OCI-LY1 (cell line): ENCODE results near the gene CERK.
"Not testable (repeated sequence)": the region's sequence is repeated elsewhere in the genome, so short reads cannot be mapped to it uniquely, and the experiment has no call there.

ENCODE experiments used
- H2AFZ ChIP-seq: fragments of 200-600 bp; sonication (generic), shearing (Covaris generic); 2 replicates; pipeline ENCODE4 v1.6.0; 2014; ENCODE audit warnings: antibody characterized with exemption, mild to moderate bottlenecking, low read length
- H3F3A ChIP-seq: fragments of 200-600 bp; sonication (generic), shearing (Covaris generic); 2 replicates; pipeline ENCODE4 v1.6.0; 2014; ENCODE audit warnings: mild to moderate bottlenecking, antibody characterized with exemption, low read length, moderate library complexity; ENCODE audit not compliant: insufficient read depth
- H3K27ac ChIP-seq: fragments of 200-600 bp; sonication (generic); 2 replicates; pipeline ENCODE4 v1.5.1; 2014; ENCODE audit warnings: low read length, mixed run types, mild to moderate bottlenecking, low read depth; ENCODE audit not compliant: poor library complexity, severe bottlenecking
- H3K27me3 ChIP-seq: fragments of 200-600 bp; sonication (generic); 2 replicates; pipeline ENCODE4 v1.6.0; 2014; ENCODE audit warnings: antibody characterized with exemption, mild to moderate bottlenecking, low read length, moderate library complexity; ENCODE audit not compliant: insufficient read depth
- H3K36me3 ChIP-seq: fragments of 200-600 bp; sonication (generic); 2 replicates; pipeline ENCODE4 v1.6.1; 2014; ENCODE audit warnings: mild to moderate bottlenecking, antibody characterized with exemption, low read length, moderate library complexity, mixed read lengths; ENCODE audit not compliant: insufficient read depth
- H3K4me1 ChIP-seq: fragments of 200-600 bp; sonication (generic); 2 replicates; pipeline ENCODE4 v1.5.1; 2014; ENCODE audit warnings: mild to moderate bottlenecking, low read length, moderate library complexity; ENCODE audit not compliant: insufficient read depth, severe bottlenecking
- H3K4me2 ChIP-seq: fragments of 200-600 bp; sonication (generic), shearing (Covaris generic); 2 replicates; pipeline ENCODE4 v1.6.1; 2014; ENCODE audit warnings: low read length
- H3K4me3 ChIP-seq: fragments of 200-600 bp; sonication (generic); 2 replicates; pipeline ENCODE4 v1.5.1; 2014; ENCODE audit warnings: low read length, low read depth, mild to moderate bottlenecking, mixed read lengths; ENCODE audit not compliant: poor library complexity, severe bottlenecking
- H3K79me2 ChIP-seq: fragments of 200-600 bp; shearing (Covaris generic); 2 replicates; pipeline ENCODE4 v1.6.1; 2016; ENCODE audit warnings: mixed run types, low read length, mixed read lengths; ENCODE audit not compliant: insufficient read depth
- H3K9ac ChIP-seq: fragments of 200-600 bp; sonication (generic), shearing (Covaris generic); 2 replicates; pipeline ENCODE4 v1.6.1; 2014; ENCODE audit warnings: mild to moderate bottlenecking, low read length, mixed read lengths
- H3K9me2 ChIP-seq: fragments of 200-600 bp; sonication (generic), shearing (Covaris generic); 2 replicates; pipeline ENCODE4 v1.6.1; 2014; ENCODE audit warnings: low read depth, mild to moderate bottlenecking, low read length, mixed read lengths
- H3K9me3 ChIP-seq: fragments of 200-600 bp; shearing (Covaris generic); 2 replicates; pipeline ENCODE4 v1.6.1; 2014; ENCODE audit warnings: low read length, mixed read lengths
- H4K20me1 ChIP-seq: fragments of 200-600 bp; sonication (generic), shearing (Covaris generic); 2 replicates; pipeline ENCODE4 v1.6.0; 2016; ENCODE audit warnings: mild to moderate bottlenecking, low read length; ENCODE audit not compliant: insufficient read depth
- CTCF ChIP-seq: fragments of 200-600 bp; sonication (generic), shearing (Covaris generic); IDR thresholded peaks from 2 replicates; pipeline ENCODE4 v1.5.1; 2017; ENCODE audit warnings: mild to moderate bottlenecking, antibody characterized with exemption, low read length, moderate library complexity, mixed read lengths
- EZH2 ChIP-seq: fragments of 200-600 bp; sonication (generic), shearing (Covaris generic); IDR thresholded peaks from 2 replicates; pipeline ENCODE4 v1.8.0; 2017; ENCODE audit warnings: borderline replicate concordance, mixed run types, mild to moderate bottlenecking, antibody characterized with exemption, low read length, moderate library complexity, mixed read lengths

CERK gene

DNA sequence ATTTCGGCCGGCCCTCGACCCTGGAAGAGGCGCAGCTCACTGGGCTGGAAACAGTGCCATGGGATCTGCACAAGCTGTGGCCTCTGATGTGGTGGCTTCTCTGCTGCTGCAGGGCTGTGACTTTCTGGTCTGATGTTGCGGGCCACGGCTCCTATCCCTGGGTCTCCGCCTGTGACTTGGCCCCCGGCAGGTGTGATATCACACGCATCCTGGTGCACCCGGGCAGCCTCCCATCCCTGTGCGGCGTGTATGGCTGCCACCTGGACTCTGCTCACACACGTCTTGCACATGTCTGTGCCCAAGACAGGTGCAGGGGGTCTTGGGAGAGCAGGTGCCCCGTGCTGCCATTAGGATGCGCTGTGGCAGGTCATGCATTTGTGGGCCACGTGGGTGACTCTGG, 86.7 kb downstream of the CERK start:
- Histone ChIP-seq H3K9me2 (no peaks in the 10 kb centered on the region), H2AFZ (no peak overlapping the region), H3K9me3 (no peaks in the 10 kb centered on the region), H3K27me3 (no peaks in the 10 kb centered on the region), H4K20me1 (no peaks in the 10 kb centered on the region), H3F3A (no peaks in the 10 kb centered on the region), H3K4me3 (no peak overlapping the region), H3K4me1 (peaks cover 8% of the 10 kb centered on the region), H3K36me3 (no peaks in the 10 kb centered on the region), H3K4me2 (no peak overlapping the region), H3K27ac (no peak overlapping the region), H3K9ac (no peak overlapping the region), H3K79me2 (no peaks in the 10 kb centered on the region)
- TF ChIP-seq EZH2, result no peak
- no peak for TF ChIP-seq CTCF

GRCh38 chr22:46650078-46650810, 87.8 kb downstream of the CERK start:
- Histone ChIP-seq H3K4me3 (no peak overlapping the region), H3K9me2 (no peaks in the 10 kb centered on the region), H3K4me2 (no peak overlapping the region), H3K4me1 (peaks cover 8% of the 10 kb centered on the region), H3K27me3 (no peaks in the 10 kb centered on the region), H3K27ac (no peak overlapping the region), H3K36me3 (no peaks in the 10 kb centered on the region), H3K79me2 (no peaks in the 10 kb centered on the region), H4K20me1 (no peaks in the 10 kb centered on the region), H3F3A (no peaks in the 10 kb centered on the region), H3K9ac (no peak overlapping the region), H3K9me3 (no peaks in the 10 kb centered on the region), H2AFZ (no peak overlapping the region)
- TF ChIP-seq CTCF, result no peak
- TF ChIP-seq EZH2, result no peak

GRCh38 chr22:46649141-46650077, 88.6 kb downstream of the CERK start:
- Histone ChIP-seq H3K9me3 (no peaks in the 10 kb centered on the region), H3K4me3 (no peak overlapping the region), H3F3A (no peaks in the 10 kb centered on the region), H2AFZ (no peak overlapping the region), H3K79me2 (no peaks in the 10 kb centered on the region), H3K36me3 (no peaks in the 10 kb centered on the region), H3K4me1 (peaks cover 8% of the 10 kb centered on the region), H4K20me1 (no peaks in the 10 kb centered on the region), H3K9ac (no peak overlapping the region), H3K27me3 (no peaks in the 10 kb centered on the region), H3K9me2 (no peaks in the 10 kb centered on the region), H3K4me2 (no peak overlapping the region), H3K27ac (no peak overlapping the region)
- TF ChIP-seq CTCF (no peak), EZH2 (no peak)

DNA sequence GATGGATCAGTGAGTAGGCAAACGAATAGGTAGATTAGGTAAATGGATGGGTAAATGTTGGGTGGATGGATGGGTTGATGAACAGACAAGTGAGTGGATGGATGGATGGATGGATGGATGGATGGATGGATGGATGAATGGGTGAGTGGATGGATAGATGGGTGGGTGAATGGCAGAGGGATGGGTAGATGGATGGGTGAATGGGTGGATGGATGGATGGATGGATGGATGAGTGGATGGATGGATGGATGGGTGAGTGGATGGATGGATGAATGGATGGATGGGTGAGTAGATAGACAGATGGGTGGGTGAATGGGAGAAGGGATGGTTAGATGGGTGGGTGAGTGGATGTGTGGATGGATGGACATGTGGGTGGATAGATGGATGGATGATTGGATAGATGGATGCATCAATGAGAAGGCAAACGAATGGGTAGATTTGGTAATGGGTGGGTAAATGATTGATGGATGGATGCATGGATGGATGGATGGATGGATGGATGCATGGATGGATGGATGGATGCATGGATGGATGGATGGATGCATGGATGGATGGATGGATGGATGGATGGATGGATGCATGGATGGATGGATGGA, 89.7 kb downstream of the CERK start:
- H3K9me2 ChIP-seq, H3K9me3 ChIP-seq, H3K27me3 ChIP-seq, H3K27ac ChIP-seq, H3F3A ChIP-seq, H2AFZ ChIP-seq, H3K36me3 ChIP-seq, H4K20me1 ChIP-seq, H3K4me1 ChIP-seq, H3K9ac ChIP-seq, H3K79me2 ChIP-seq, H3K4me3 ChIP-seq, H3K4me2 ChIP-seq: not testable (repeated sequence)
